ENCODE results near the gene FIBIN. TPM values are rescaled to one million over a fixed set of nuclear protein-coding genes. Genes with fewer than 3 reads are reported as not detected.

FIBIN gene
- polyA plus RNA-seq, 1 donor from 2014 or later: not detected

DNA sequence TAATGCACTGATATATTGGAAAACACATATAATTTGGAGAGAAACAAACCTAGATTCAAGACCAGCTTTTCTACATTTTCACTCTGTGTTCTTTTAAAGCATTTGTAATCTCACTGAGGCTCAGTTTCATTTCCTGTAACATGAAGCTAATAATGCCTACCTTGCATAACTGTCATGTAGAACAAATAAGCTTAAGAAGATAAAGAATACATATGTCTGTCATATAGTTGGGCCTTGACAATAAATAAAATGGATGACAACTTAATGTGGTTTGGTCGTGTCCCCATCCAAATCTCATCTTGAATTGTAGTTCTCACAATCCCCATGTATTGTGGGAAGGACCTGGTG lies 35.2 kb upstream of the FIBIN start:
- Histone ChIP-seq H3K36me3 (ENCODE audit: insufficient read depth, low read length) (no peaks in the 10 kb centered on the region), H3K27ac (ENCODE audit: low read length) (no peak overlapping the region), H3K9me2 (ENCODE audit: insufficient read depth, low read length) (no peaks in the 10 kb centered on the region), H4K20me1 (ENCODE audit: insufficient read depth) (no peaks in the 10 kb centered on the region), H3K9me3 (ENCODE audit: low read length) (no peaks in the 10 kb centered on the region), H3K4me2 (ENCODE audit: low read length) (no peak overlapping the region), H3K4me3 (ENCODE audit: low read length) (no peak overlapping the region), H3K27me3 (ENCODE audit: insufficient read depth, low read depth, low read length) (no peaks in the 10 kb centered on the region), H3K9ac (ENCODE audit: low read length) (no peak overlapping the region), H2AFZ (ENCODE audit: low read depth, low read length) (no peak overlapping the region), H3F3A (ENCODE audit: insufficient read depth, low read length, poor library complexity, severe bottlenecking) (no peaks in the 10 kb centered on the region), H3K79me2 (replicated peaks; ENCODE audit: insufficient read depth, low read length) (no peaks in the 10 kb centered on the region)
- no peak for TF ChIP-seq EZH2 (IDR thresholded peaks at IDR 0.05; ENCODE audit: borderline replicate concordance, insufficient read depth, low read length, poor library complexity, severe bottlenecking)
- no peak for TF ChIP-seq EP300 (conservative IDR thresholded peaks at IDR 0.05; ENCODE audit: poor library complexity, severe bottlenecking)
- TF ChIP-seq RAD21 (conservative IDR thresholded peaks at IDR 0.05): no peak
- TF ChIP-seq CTCF (IDR thresholded peaks at IDR 0.05; ENCODE audit: poor library complexity, severe bottlenecking): no peak
- TF ChIP-seq POLR2AphosphoS5 (IDR thresholded peaks at IDR 0.05): no peak
- TF ChIP-seq TAF1 (IDR thresholded peaks at IDR 0.05; ENCODE audit: low read depth): no peak
- no peak for TF ChIP-seq SMC3 (conservative IDR thresholded peaks at IDR 0.05; ENCODE audit: poor library complexity)
- TF ChIP-seq, protein P1, sequence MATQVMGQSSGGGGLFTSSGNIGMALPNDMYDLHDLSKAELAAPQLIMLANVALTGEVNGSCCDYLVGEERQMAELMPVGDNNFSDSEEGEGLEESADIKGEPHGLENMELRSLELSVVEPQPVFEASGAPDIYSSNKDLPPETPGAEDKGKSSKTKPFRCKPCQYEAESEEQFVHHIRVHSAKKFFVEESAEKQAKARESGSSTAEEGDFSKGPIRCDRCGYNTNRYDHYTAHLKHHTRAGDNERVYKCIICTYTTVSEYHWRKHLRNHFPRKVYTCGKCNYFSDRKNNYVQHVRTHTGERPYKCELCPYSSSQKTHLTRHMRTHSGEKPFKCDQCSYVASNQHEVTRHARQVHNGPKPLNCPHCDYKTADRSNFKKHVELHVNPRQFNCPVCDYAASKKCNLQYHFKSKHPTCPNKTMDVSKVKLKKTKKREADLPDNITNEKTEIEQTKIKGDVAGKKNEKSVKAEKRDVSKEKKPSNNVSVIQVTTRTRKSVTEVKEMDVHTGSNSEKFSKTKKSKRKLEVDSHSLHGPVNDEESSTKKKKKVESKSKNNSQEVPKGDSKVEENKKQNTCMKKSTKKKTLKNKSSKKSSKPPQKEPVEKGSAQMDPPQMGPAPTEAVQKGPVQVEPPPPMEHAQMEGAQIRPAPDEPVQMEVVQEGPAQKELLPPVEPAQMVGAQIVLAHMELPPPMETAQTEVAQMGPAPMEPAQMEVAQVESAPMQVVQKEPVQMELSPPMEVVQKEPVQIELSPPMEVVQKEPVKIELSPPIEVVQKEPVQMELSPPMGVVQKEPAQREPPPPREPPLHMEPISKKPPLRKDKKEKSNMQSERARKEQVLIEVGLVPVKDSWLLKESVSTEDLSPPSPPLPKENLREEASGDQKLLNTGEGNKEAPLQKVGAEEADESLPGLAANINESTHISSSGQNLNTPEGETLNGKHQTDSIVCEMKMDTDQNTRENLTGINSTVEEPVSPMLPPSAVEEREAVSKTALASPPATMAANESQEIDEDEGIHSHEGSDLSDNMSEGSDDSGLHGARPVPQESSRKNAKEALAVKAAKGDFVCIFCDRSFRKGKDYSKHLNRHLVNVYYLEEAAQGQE (IDR thresholded peaks at IDR 0.05; ENCODE audit: borderline replicate concordance): no peak
- no peak for TF ChIP-seq MXI1 (conservative IDR thresholded peaks at IDR 0.05; ENCODE audit: poor library complexity, severe bottlenecking)

GRCh38 chr11:26960281-26960680 lies 33.6 kb upstream of the FIBIN start:
- H3K36me3 ChIP-seq (ENCODE audit: insufficient read depth, low read length): no peaks in the 10 kb centered on the region
- H4K20me1 ChIP-seq (ENCODE audit: insufficient read depth): no peaks in the 10 kb centered on the region
- TF ChIP-seq MXI1 (conservative IDR thresholded peaks at IDR 0.05; ENCODE audit: poor library complexity, severe bottlenecking) (no peak), POLR2AphosphoS5 (IDR thresholded peaks at IDR 0.05) (no peak), TAF1 (IDR thresholded peaks at IDR 0.05; ENCODE audit: low read depth) (no peak), CTCF (IDR thresholded peaks at IDR 0.05; ENCODE audit: poor library complexity, severe bottlenecking) (no peak), EZH2 (IDR thresholded peaks at IDR 0.05; ENCODE audit: borderline replicate concordance, insufficient read depth, low read length, poor library complexity, severe bottlenecking) (no peak), EP300 (conservative IDR thresholded peaks at IDR 0.05; ENCODE audit: poor library complexity, severe bottlenecking) (no peak)
- TF ChIP-seq, protein P1 (IDR thresholded peaks at IDR 0.05; ENCODE audit: borderline replicate concordance): no peak
- no peaks in the 10 kb centered on the region for H3K9me3 ChIP-seq (ENCODE audit: low read length)
- no peak overlapping the region for H3K27ac ChIP-seq (ENCODE audit: low read length)
- H3K9ac ChIP-seq (ENCODE audit: low read length): no peak overlapping the region
- no peaks in the 10 kb centered on the region for H3K9me2 ChIP-seq (ENCODE audit: insufficient read depth, low read length)
- no peak overlapping the region for H2AFZ ChIP-seq (ENCODE audit: low read depth, low read length)
- H3K27me3 ChIP-seq (ENCODE audit: insufficient read depth, low read depth, low read length): no peaks in the 10 kb centered on the region
- no peaks in the 10 kb centered on the region for H3F3A ChIP-seq (ENCODE audit: insufficient read depth, low read length, poor library complexity, severe bottlenecking)
- no peak overlapping the region for H3K4me2 ChIP-seq (ENCODE audit: low read length)
- no peaks in the 10 kb centered on the region for H3K79me2 ChIP-seq (replicated peaks; ENCODE audit: insufficient read depth, low read length)
- no peak overlapping the region for H3K4me3 ChIP-seq (ENCODE audit: low read length)
